GM21529 (cell line): ENCODE results near the gene MATN1.
"Not testable (repeated sequence)": the region's sequence is repeated elsewhere in the genome, so short reads cannot be mapped to it uniquely, and the experiment has no call there.

Experiments used
- ATAC-seq: cut with Tn5 transposase; IDR thresholded peaks from one replicate; pipeline ENCODE4 v1.9.1; 2021; ENCODE audit not compliant: unreplicated experiment

The MATN1 gene

GRCh38 chr1:30700528-30701257, 22.7 kb downstream of the MATN1 start:
- ATAC-seq: no peak

GRCh38 chr1:30699762-30700161, 23.6 kb downstream of the MATN1 start:
- no peak for ATAC-seq

GRCh38 chr1:30698401-30698981, 24.9 kb downstream of the MATN1 start:
- ATAC-seq: no peak

- ATAC-seq: no peak
These were observed 25.6 kb downstream of the MATN1 start for GRCh38 chr1:30697571-30698376.

- no peak for ATAC-seq
These were observed 26.6 kb downstream of the MATN1 start for GRCh38 chr1:30696831-30697230.

GRCh38 chr1:30695439-30695841, 27.9 kb downstream of the MATN1 start:
- no peak for ATAC-seq

GRCh38 chr1:30694280-30695175, 28.9 kb downstream of the MATN1 start:
- no peak for ATAC-seq

GRCh38 chr1:30693822-30694221, 29.6 kb downstream of the MATN1 start:
- ATAC-seq: no peak

GRCh38 chr1:30693366-30693765, 30.0 kb downstream of the MATN1 start:
- ATAC-seq: no peak

GRCh38 chr1:30692948-30693301, 30.5 kb downstream of the MATN1 start:
- ATAC-seq: no peak

- no peak for ATAC-seq
These were observed 31.0 kb downstream of the MATN1 start for GRCh38 chr1:30692201-30692947.

- ATAC-seq: no peak
These were observed 31.9 kb downstream of the MATN1 start for GRCh38 chr1:30691480-30691879.

GRCh38 chr1:30689901-30690645, 33.3 kb downstream of the MATN1 start:
- no peak for ATAC-seq

GRCh38 chr1:30688920-30689794, 34.2 kb downstream of the MATN1 start:
- ATAC-seq: no peak

- not testable (repeated sequence) for ATAC-seq
These were observed 34.9 kb downstream of the MATN1 start for GRCh38 chr1:30688516-30688915.

- no peak for ATAC-seq
These were observed 35.5 kb downstream of the MATN1 start for GRCh38 chr1:30687886-30688285.

- ATAC-seq: no peak
These were observed 37.0 kb downstream of the MATN1 start for GRCh38 chr1:30686236-30686935.

- ATAC-seq: no peak
These were observed 37.6 kb downstream of the MATN1 start for GRCh38 chr1:30685796-30686165.
